GM12878 (cell line): Measurements from ENCODE around the gene MYMX. TPM values are rescaled to one million over a fixed set of nuclear protein-coding genes. Genes with fewer than 3 reads are reported as not detected.

ENCODE experiments used
- ATAC-seq: fragments of 200-7000 bp; cut with Tn5 transposase; 3 replicates; pipeline ENCODE4 v1.9.1; 2020; ENCODE audit warnings: mild to moderate bottlenecking, moderate library complexity
- BruUV-seq: library from RNA; stranded (reverse); fragments of 400-500 nt; replicated peaks from 2 replicates; lab custom pipeline; 2021; lab: Mats Ljungman, UMichigan
- CTCF ChIA-PET: fragments of 300-600 bp; sonication (Branson Sonifier 250); formaldehyde crosslinking; extraction: SDS; loops from one replicate; lab custom pipeline; 2021; ENCODE audit warnings: inconsistent platforms; lab: Yijun Ruan, JAX
- POLR2A ChIA-PET: fragments of 350-600 bp; formaldehyde crosslinking; extraction: SDS; loops from one replicate; lab custom pipeline; 2021; ENCODE audit warnings: inconsistent platforms; lab: Charles Lee
- RAD21 ChIA-PET: fragments of 300-600 bp; sonication (Branson Sonifier 250); formaldehyde crosslinking; loops from one replicate; lab custom pipeline; 2023; ENCODE audit warnings: antibody characterized with exemption; ENCODE audit not compliant: unreplicated experiment; lab: Charles Lee
- SMC1A ChIA-PET: fragments of 300-600 bp; sonication (Branson Sonifier 250); formaldehyde crosslinking; loops from one replicate; lab custom pipeline; 2023; ENCODE audit not compliant: unreplicated experiment, uncharacterized antibody; lab: Charles Lee
- DNase-seq: peaks from one replicate; pipeline ENCODE4 v3.0.0-alpha.2; 2011; ENCODE audit warnings: low read depth, low spot score
- FAIRE-seq: peaks from 3 replicates; lab custom pipeline; 2011; peaks lifted over from hg19 to GRCh38; lab: Jason Lieb, UNC
- H2AFZ ChIP-seq: 2 replicates; pipeline ENCODE4 v1.6.0; 2011; ENCODE audit warnings: low read depth, low read length, control low read depth; ENCODE audit not compliant: control insufficient read depth
- H3K27ac ChIP-seq: 2 replicates; pipeline ENCODE4 v1.5.1; 2011; ENCODE audit warnings: control low read depth; ENCODE audit not compliant: control insufficient read depth, insufficient read depth
- H3K27me3 ChIP-seq, 2 experiments: replicated peaks in 1 of 2; 2 replicates each; pipeline versions ENCODE4 v1.6.0 to v1.6.1; 2011; ENCODE audit warnings: low read length in 1 of 2; ENCODE audit not compliant: control insufficient read depth in 2 of 2, insufficient read depth in 2 of 2
- H3K36me3 ChIP-seq, 2 experiments: 2 replicates each; pipeline ENCODE4 v1.5.1; 2011; ENCODE audit warnings: low read length in 1 of 2; ENCODE audit not compliant: control insufficient read depth in 2 of 2, insufficient read depth in 2 of 2
- H3K4me1 ChIP-seq: 2 replicates; pipeline ENCODE4 v1.6.1; 2011; ENCODE audit warnings: mild to moderate bottlenecking, low read length, moderate library complexity, mixed read lengths; ENCODE audit not compliant: control insufficient read depth, insufficient read depth
- H3K4me2 ChIP-seq: 2 replicates; pipeline ENCODE4 v1.6.0; 2011; ENCODE audit warnings: control low read depth; ENCODE audit not compliant: control insufficient read depth, insufficient read depth
- H3K4me3 ChIP-seq: fragments of 200-600 bp; sonication (generic); 2 replicates; pipeline ENCODE4 v1.5.1; 2016
- H3K79me2 ChIP-seq: 2 replicates; pipeline ENCODE4 v1.6.0; 2011; ENCODE audit warnings: low read length; ENCODE audit not compliant: control insufficient read depth, insufficient read depth
- H3K9ac ChIP-seq: 2 replicates; pipeline ENCODE4 v1.8.0; 2011; ENCODE audit warnings: low read length, control low read depth, mixed read lengths; ENCODE audit not compliant: control insufficient read depth, insufficient read depth
- H3K9me3 ChIP-seq: replicated peaks from 3 replicates; pipeline ENCODE4 v1.5.1; 2011; ENCODE audit warnings: mild to moderate bottlenecking, low read length; ENCODE audit not compliant: control insufficient read depth, insufficient read depth
- H4K20me1 ChIP-seq: 2 replicates; pipeline ENCODE4 v1.6.0; 2011; ENCODE audit not compliant: control insufficient read depth, insufficient read depth
- CHD1 ChIP-seq: IDR thresholded peaks from 2 replicates; pipeline ENCODE4 v1.6.1; 2012; ENCODE audit warnings: low read depth, low read length, improper control_type of control experiment
- CHD4 ChIP-seq: fragments of 200-600 bp; sonication (generic); IDR thresholded peaks from 2 replicates; pipeline ENCODE4 v1.6.1; 2016; ENCODE audit warnings: mild to moderate bottlenecking
- DPF2 ChIP-seq: fragments of 450-650 bp; IDR thresholded peaks from 2 replicates; pipeline ENCODE4 v1.6.1; 2017; ENCODE audit warnings: mild to moderate bottlenecking
- GABPA ChIP-seq: IDR thresholded peaks from 2 replicates; pipeline ENCODE4 v1.6.1; 2014; ENCODE audit warnings: antibody characterized with exemption, low read depth, mild to moderate bottlenecking, inconsistent platforms
- HCFC1 ChIP-seq: fragments of 150-350 bp; IDR thresholded peaks from 2 replicates; pipeline ENCODE4 v1.6.1; 2014; ENCODE audit warnings: low read length
- KLF5 ChIP-seq: fragments of 450-650 bp; IDR thresholded peaks from 2 replicates; pipeline ENCODE4 v1.6.1; 2014; ENCODE audit warnings: mild to moderate bottlenecking; ENCODE audit not compliant: partially characterized antibody
- MYC ChIP-seq: IDR thresholded peaks from 2 replicates; pipeline ENCODE4 v1.6.1; 2011; ENCODE audit warnings: mild to moderate bottlenecking, low read length, moderate library complexity, inconsistent platforms; ENCODE audit not compliant: insufficient read depth, insufficient replicate concordance, insufficient read length, severe bottlenecking
- NBN ChIP-seq: fragments of 450-650 bp; IDR thresholded peaks from 2 replicates; pipeline ENCODE4 v1.6.1; 2016
- NFYA ChIP-seq: IDR thresholded peaks from 2 replicates; pipeline ENCODE4 v1.6.1; 2011; ENCODE audit warnings: low read depth, mild to moderate bottlenecking, low read length, improper control_type of control experiment, borderline replicate concordance
- RCOR1 ChIP-seq: conservative IDR thresholded peaks from 2 replicates; pipeline ENCODE4 v1.6.1; 2012; ENCODE audit warnings: low read depth, low read length, improper control_type of control experiment
- RELA ChIP-seq: fragments of 450-650 bp; IDR thresholded peaks from 2 replicates; pipeline ENCODE4 v1.8.0; 2014; ENCODE audit warnings: borderline replicate concordance; ENCODE audit not compliant: partially characterized antibody
- WGBS: methylation state at CpG from one replicate; pipeline ENCODE4 v1.1.6; 2016; ENCODE audit warnings: low lambda C conversion rate; ENCODE audit not compliant: insufficient replicate concordance, insufficient coverage; ENCODE audit errors: missing lambda C conversion rate; 5-methylcytosine and 5-hydroxymethylcytosine counted together
- in situ Hi-C: fragments of 300-500 bp; cut with MboI; formaldehyde crosslinking; loops from 9 replicates; pipeline ENCODE4 v1.14.3; 2018; ENCODE audit warnings: mixed read lengths
- intact Hi-C: fragments of 100-400 bp; cut with micrococcal nuclease; formaldehyde crosslinking; loops from one replicate; pipeline ENCODE4 v1.14.2; 2022; ENCODE audit not compliant: unreplicated experiment
- polyA plus RNA-seq, 11 experiments: library from polyadenylated mRNA; depleted of rRNA in 4 of 11; unstranded in 6 of 11; stranded (reverse) in 5 of 11; fragments of >200 nt; fragmentation: Nextera tagmentation in 4 of 11; fragmentation: Illumina TruSeq in 1 of 11; extraction: Ambion mirVana in 4 of 11; extraction: Trizol in 1 of 11; gene quantifications; 1 replicate in 1 of 11; 2 replicates in 10 of 11; pipeline versions ENCODE4 v1.2.1 to v1.2.3, GENCODE V29; 2011 to 2016; ENCODE audit warnings: inconsistent platforms in 2 of 11, missing spikeins in 2 of 11, low read depth in 1 of 11
- total RNA-seq, 4 experiments: library from RNA; depleted of rRNA in 3 of 4; stranded (reverse); fragments of >200 nt in 3 of 4; fragmentation: Illumina TruSeq in 1 of 4; extraction: Trizol in 1 of 4; gene quantifications; 2 replicates each; pipeline versions ENCODE4 v1.2.1 to v1.2.3, GENCODE V29; 2013 to 2021

The MYMX gene
- total and polyA plus RNA-seq, 10 of the 15 experiments (the other 5 are each of a cell fraction or from before 2014, with no cell fraction given) = not detected

DNA sequence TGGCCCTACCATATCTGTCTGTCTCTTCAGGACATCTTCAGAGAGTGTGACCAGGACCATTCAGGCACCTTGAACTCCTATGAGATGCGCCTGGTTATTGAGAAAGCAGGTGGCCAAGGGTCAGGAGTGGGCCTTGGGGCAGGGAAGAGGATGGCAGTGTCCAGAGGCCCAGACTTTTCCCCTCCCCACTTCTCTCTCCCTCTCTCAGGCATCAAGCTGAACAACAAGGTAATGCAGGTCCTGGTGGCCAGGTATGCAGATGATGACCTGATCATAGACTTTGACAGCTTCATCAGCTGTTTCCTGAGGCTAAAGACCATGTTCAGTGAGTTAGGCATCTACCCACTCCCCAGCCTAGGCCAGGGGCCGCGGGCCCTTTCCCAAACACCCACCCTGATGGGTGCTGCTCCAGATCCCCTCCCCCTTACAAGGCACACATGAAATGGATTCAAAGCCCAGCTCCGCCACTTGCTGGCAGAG, 33.8 kb upstream of the MYMX start:
- intact Hi-C loops = no loop called here
- no peak for FAIRE-seq
- ChIA-PET POLR2A (interaction anchor here (0.9 kb wide), 1 partner anchor 9 kb away, joined by 4 read pairs; no protein-coding TSS in a partner anchor), SMC1A (interaction anchor here (0.6 kb wide), 1 partner anchor 41 kb away, joined by 3 read pairs; no protein-coding TSS in a partner anchor), RAD21 (no interaction called here), CTCF (interaction anchor here (1.3 to 1.6 kb wide), 2 partner anchors 10 to 38 kb away, joined by 3 read pairs; no protein-coding TSS in a partner anchor)
- 0 out of 4 replicates have a peak, but pooled peaks cover 0 to 2% of the 10 kb centered on the region in 2 experiments for H3K27me3 ChIP-seq
- no peak overlapping the region for H3K9ac ChIP-seq
- BruUV-seq = no TSS peak
- H2AFZ ChIP-seq = no peak overlapping the region
- no peaks in the 10 kb centered on the region for H3K4me1 ChIP-seq
- H3K27ac ChIP-seq = no peak overlapping the region
- WGBS = 38% methylated on average over 4 of the region's 4 CpGs
- no peaks in the 10 kb centered on the region for H3K36me3 ChIP-seq
- in situ Hi-C loops = no loop called here
- no peak overlapping the region for H3K4me3 ChIP-seq
- TF ChIP-seq HCFC1 (no peak), CHD1 (no peak), KLF5 (no peak), NBN (no peak), DPF2 (no peak), GABPA (no peak), RELA (no peak), NFYA (no peak), CHD4 (no peak), MYC (no peak), RCOR1 (no peak)
- no peak for DNase-seq
- H3K4me2 ChIP-seq = no peak overlapping the region
- H3K9me3 ChIP-seq = no peaks in the 10 kb centered on the region
- ATAC-seq = no peak
- H4K20me1 ChIP-seq = no peaks in the 10 kb centered on the region
- H3K79me2 ChIP-seq = no peaks in the 10 kb centered on the region
